Ishikawa (cell line): Measurements from ENCODE around the gene ARHGAP26.
A peak's percentile ranks its signal among the peaks of the same experiment; 100 is the strongest.

Source experiments
- CEBPB ChIP-seq: IDR thresholded peaks from 2 replicates; pipeline ENCODE4 v1.6.1; 2012
- CREB1 ChIP-seq: IDR thresholded peaks from 2 replicates; pipeline ENCODE4 v1.6.1; 2012; ENCODE audit warnings: low read depth
- EGR1 ChIP-seq: IDR thresholded peaks from 2 replicates; pipeline ENCODE4 v1.6.1; 2012
- EP300 ChIP-seq: IDR thresholded peaks from 2 replicates; pipeline ENCODE4 v1.6.1; 2012; ENCODE audit warnings: borderline replicate concordance
- FOXM1 ChIP-seq: IDR thresholded peaks from 2 replicates; pipeline ENCODE4 v1.6.1; 2012; ENCODE audit warnings: low read depth, borderline replicate concordance
- MAX ChIP-seq: IDR thresholded peaks from 2 replicates; pipeline ENCODE4 v1.6.1; 2012
- NFIC ChIP-seq: IDR thresholded peaks from 2 replicates; pipeline ENCODE4 v1.6.1; 2012
- RAD21 ChIP-seq: IDR thresholded peaks from 2 replicates; pipeline ENCODE4 v1.6.1; 2012; ENCODE audit warnings: low read depth
- REST ChIP-seq: IDR thresholded peaks from 2 replicates; pipeline ENCODE4 v1.6.1; 2012; ENCODE audit warnings: low read depth, mild to moderate bottlenecking
- TAF1 ChIP-seq: IDR thresholded peaks from 2 replicates; pipeline ENCODE4 v1.6.1; 2012; ENCODE audit warnings: low read depth, mild to moderate bottlenecking
- TCF12 ChIP-seq: IDR thresholded peaks from 2 replicates; pipeline ENCODE4 v1.6.1; 2012; ENCODE audit warnings: low read depth
- TEAD4 ChIP-seq: IDR thresholded peaks from 2 replicates; pipeline ENCODE4 v1.6.1; 2012
- USF1 ChIP-seq: IDR thresholded peaks from 2 replicates; pipeline ENCODE4 v1.6.1; 2012
- YY1 ChIP-seq: IDR thresholded peaks from 2 replicates; pipeline ENCODE4 v1.6.1; 2012; ENCODE audit warnings: low read depth
- ZBTB7A ChIP-seq: IDR thresholded peaks from 2 replicates; pipeline ENCODE4 v1.6.1; 2012; ENCODE audit warnings: low read depth

ARHGAP26 gene

GRCh38 chr5:143215690-143216089 lies 445.5 kb downstream of the ARHGAP26 start:
- TF ChIP-seq CREB1 (no peak), FOXM1 (no peak), CEBPB (no peak), YY1 (no peak), RAD21 (no peak), REST (no peak), NFIC (no peak), ZBTB7A (no peak), TEAD4 (no peak), EP300 (no peak), MAX (no peak), EGR1 (no peak), USF1 (no peak), TCF12 (no peak)

- no peak for TF ChIP-seq EGR1
- no peak for TF ChIP-seq CEBPB
- TF ChIP-seq RAD21, result no peak
- no peak for TF ChIP-seq ZBTB7A
- no peak for TF ChIP-seq CREB1
- TF ChIP-seq MAX, result no peak
- no peak for TF ChIP-seq NFIC
- TF ChIP-seq TAF1, result no peak
- no peak for TF ChIP-seq TEAD4
- no peak for TF ChIP-seq TCF12
- TF ChIP-seq FOXM1, result no peak
- TF ChIP-seq REST, result no peak
- no peak for TF ChIP-seq YY1
- no peak for TF ChIP-seq EP300
- no peak for TF ChIP-seq USF1
Measured at GRCh38 chr5:143216211-143216610, 446.0 kb downstream of the ARHGAP26 start.

GRCh38 chr5:143217065-143217803 lies 447.1 kb downstream of the ARHGAP26 start:
- TF ChIP-seq CREB1 (no peak), RAD21 (peak; percentile 4; the same call in 1 of the 2 replicates)

GRCh38 chr5:143217804-143218160 lies 447.6 kb downstream of the ARHGAP26 start:
- TF ChIP-seq RAD21, result no peak
- no peak for TF ChIP-seq ZBTB7A
- no peak for TF ChIP-seq FOXM1
- TF ChIP-seq USF1, result no peak
- TF ChIP-seq TAF1, result no peak
- no peak for TF ChIP-seq CEBPB
- no peak for TF ChIP-seq EGR1
- no peak for TF ChIP-seq TEAD4
- no peak for TF ChIP-seq YY1
- no peak for TF ChIP-seq NFIC
- no peak for TF ChIP-seq MAX
- no peak for TF ChIP-seq TCF12

GRCh38 chr5:143218517-143219170 lies 448.5 kb downstream of the ARHGAP26 start:
- TF ChIP-seq USF1 (no peak), TAF1 (no peak), TEAD4 (no peak), CEBPB (no peak), MAX (no peak), YY1 (no peak), EGR1 (no peak), RAD21 (no peak), NFIC (no peak), FOXM1 (no peak), TCF12 (no peak), CREB1 (no peak), REST (no peak), ZBTB7A (no peak), EP300 (no peak)
